ENCODE data around the gene TRPT1.

Gene TRPT1

GRCh38 chr11:64229090-64229743 lies 3.2 kb upstream of the TRPT1 start:
- no peak for DNase-seq

GRCh38 chr11:64227405-64227956 lies 1.5 kb upstream of the TRPT1 start:
- DNase-seq, result no peak

GRCh38 chr11:64226507-64227051 lies 593 bp upstream of the TRPT1 start:
- no peak for DNase-seq

GRCh38 chr11:64224891-64225607 lies 937 bp downstream of the TRPT1 start:
- DNase-seq, result no peak

GRCh38 chr11:64224151-64224890 lies 1.7 kb downstream of the TRPT1 start:
- DNase-seq, result no peak

- no peak for DNase-seq
These were observed 2.9 kb downstream of the TRPT1 start for GRCh38 chr11:64223001-64223651.

GRCh38 chr11:64222651-64223000 lies 3.4 kb downstream of the TRPT1 start:
- DNase-seq, result no peak

GRCh38 chr11:64220798-64221197 lies 5.2 kb downstream of the TRPT1 start:
- DNase-seq, result no peak

GRCh38 chr11:64220271-64220670 lies 5.7 kb downstream of the TRPT1 start:
- DNase-seq, result no peak

GRCh38 chr11:64219755-64220154 lies 6.2 kb downstream of the TRPT1 start:
- no peak for DNase-seq

GRCh38 chr11:64219354-64219684 lies 6.7 kb downstream of the TRPT1 start:
- no peak for DNase-seq

GRCh38 chr11:64218628-64219353 lies 7.2 kb downstream of the TRPT1 start:
- DNase-seq, result no peak

GRCh38 chr11:64216879-64217278 lies 9.1 kb downstream of the TRPT1 start:
- no peak for DNase-seq

GRCh38 chr11:64211181-64211872 lies 14.7 kb downstream of the TRPT1 start:
- DNase-seq, result no peak

- DNase-seq, result no peak
These were observed 15.5 kb downstream of the TRPT1 start for GRCh38 chr11:64210301-64211020.

GRCh38 chr11:64209563-64209843 lies 16.5 kb downstream of the TRPT1 start:
- no peak for DNase-seq

GRCh38 chr11:64208796-64209562 lies 17.0 kb downstream of the TRPT1 start:
- no peak for DNase-seq

- DNase-seq, result no peak
These were observed 17.7 kb downstream of the TRPT1 start for GRCh38 chr11:64208086-64208795.

GRCh38 chr11:64207256-64208085 lies 18.5 kb downstream of the TRPT1 start:
- peak; percentile 81 for DNase-seq
